HCT116 (cell line): ENCODE results near the gene KRT6A. TPM values are rescaled to one million over a fixed set of nuclear protein-coding genes. Genes with fewer than 3 reads are reported as not detected.

Experiments used
- ATAC-seq: fragments of 200-7000 bp; cut with Tn5 transposase; 2 replicates; pipeline ENCODE4 v1.9.1; 2020; ENCODE audit warnings: mild to moderate bottlenecking, moderate library complexity
- BruUV-seq: library from RNA; stranded (reverse); fragments of 400-500 nt; replicated peaks from 2 replicates; lab custom pipeline; 2021; lab: Mats Ljungman, UMichigan
- CTCF ChIA-PET: fragments of 300-600 bp; sonication (Branson Sonifier 250); formaldehyde crosslinking; loops from one replicate; lab custom pipeline; 2021; ENCODE audit warnings: antibody characterized with exemption; lab: Charles Lee
- POLR2A ChIA-PET: fragments of 300-600, 350-600 bp; sonication (Branson Sonifier 250); formaldehyde crosslinking; loops from one replicate; lab custom pipeline; 2021; ENCODE audit warnings: antibody characterized with exemption; lab: Charles Lee
- RAD21 ChIA-PET, 2 experiments: fragments of 300-600 bp; sonication (Branson Sonifier 250); formaldehyde crosslinking; loops; one replicate each; lab custom pipeline; 2023; ENCODE audit warnings: low total read pairs in 2 of 2; ENCODE audit not compliant: uncharacterized antibody in 2 of 2, unreplicated experiment in 2 of 2, low non-redundant PET in 1 of 2; lab: Charles Lee
- DNase-seq: peaks from one replicate; pipeline ENCODE4 v3.0.0-alpha.2; 2010; ENCODE audit warnings: low read depth, low spot score
- H2AFZ ChIP-seq: fragments of 200-600 bp; shearing (Covaris generic), sonication (generic); 2 replicates; pipeline ENCODE4 v1.6.1; 2017; ENCODE audit warnings: low read depth, mixed run types, mixed read lengths, antibody characterized with exemption, low read length; ENCODE audit not compliant: poor library complexity, severe bottlenecking
- H3K27ac ChIP-seq: 2 replicates; pipeline ENCODE4 v1.5.1; 2012; ENCODE audit warnings: low read depth, low read length
- H3K27me3 ChIP-seq: fragments of 200-600 bp; sonication (generic); 2 replicates; pipeline ENCODE4 v1.6.1; 2016; ENCODE audit warnings: mixed run types, low read length, mixed read lengths; ENCODE audit not compliant: insufficient read depth
- H3K36me3 ChIP-seq, 2 experiments: fragments of 200-500 bp in 1 of 2; fragments of 200-600 bp in 1 of 2; sonication (Bioruptor generic) in 1 of 2; sonication (generic) in 1 of 2; 2 replicates each; pipeline versions ENCODE4 v1.5.1 to v1.6.1; 2014 to 2016; ENCODE audit warnings: low read length in 2 of 2, inconsistent platforms in 1 of 2, mixed read lengths in 1 of 2, mixed run types in 1 of 2; ENCODE audit not compliant: insufficient read depth in 2 of 2, control insufficient read depth in 1 of 2
- H3K4me1 ChIP-seq, 2 experiments: fragments of 200-600 bp in 1 of 2; sonication (generic) in 1 of 2; 2 replicates each; pipeline versions ENCODE4 v1.5.1 to v1.6.1; 2012 to 2017; ENCODE audit warnings: low read length in 2 of 2, inconsistent platforms in 1 of 2, mild to moderate bottlenecking in 1 of 2, mixed read lengths in 1 of 2, mixed run types in 1 of 2, moderate library complexity in 1 of 2; ENCODE audit not compliant: insufficient read depth in 2 of 2, control insufficient read depth in 1 of 2
- H3K4me2 ChIP-seq: fragments of 200-600 bp; sonication (generic); 2 replicates; pipeline ENCODE4 v1.6.1; 2017; ENCODE audit warnings: mixed run types, low read length, mixed read lengths
- H3K4me3 ChIP-seq, 2 experiments: fragments of 200-600 bp in 1 of 2; sonication (generic) in 1 of 2; replicated peaks in 1 of 2; 2 replicates each; pipeline ENCODE4 v1.5.1; 2011 to 2016; ENCODE audit warnings: low read length in 2 of 2, control low read depth in 1 of 2, low read depth in 1 of 2, mild to moderate bottlenecking in 1 of 2, mixed read lengths in 1 of 2, mixed run types in 1 of 2
- H3K79me2 ChIP-seq: fragments of 200-600 bp; sonication (generic); 2 replicates; pipeline ENCODE4 v1.6.1; 2017; ENCODE audit warnings: mild to moderate bottlenecking, mixed run types, low read length, moderate library complexity, mixed read lengths; ENCODE audit not compliant: insufficient read depth
- H3K9ac ChIP-seq: fragments of 200-600 bp; sonication (generic); 2 replicates; pipeline ENCODE4 v1.6.1; 2016; ENCODE audit warnings: low read length, mixed read lengths
- H3K9me2 ChIP-seq: fragments of 200-600 bp; sonication (generic), shearing (Covaris generic); 2 replicates; pipeline ENCODE4 v1.6.1; 2017; ENCODE audit warnings: mixed run types, mild to moderate bottlenecking, moderate library complexity; ENCODE audit not compliant: insufficient read depth
- H3K9me3 ChIP-seq, 2 experiments: fragments of 200-500 bp in 1 of 2; fragments of 200-600 bp in 1 of 2; sonication (Bioruptor generic) in 1 of 2; sonication (generic) in 1 of 2; 2 replicates each; pipeline ENCODE4 v1.6.1; 2014 to 2017; ENCODE audit warnings: low read length in 2 of 2, mixed read lengths in 2 of 2, inconsistent platforms in 1 of 2, low read depth in 1 of 2, mild to moderate bottlenecking in 1 of 2, mixed run types in 1 of 2, moderate library complexity in 1 of 2; ENCODE audit not compliant: control insufficient read depth in 1 of 2, insufficient read depth in 1 of 2
- H4K20me1 ChIP-seq: fragments of 200-600 bp; sonication (generic), shearing (Covaris generic); 2 replicates; pipeline ENCODE4 v1.6.1; 2017; ENCODE audit warnings: mixed run types, mild to moderate bottlenecking, moderate library complexity; ENCODE audit not compliant: insufficient read depth
- CBX3 ChIP-seq: IDR thresholded peaks from 2 replicates; pipeline ENCODE4 v1.6.1; 2012; ENCODE audit warnings: low read depth
- CEBPB ChIP-seq: IDR thresholded peaks from 2 replicates; pipeline ENCODE4 v1.6.1; 2012; ENCODE audit warnings: low read depth
- EGR1 ChIP-seq: IDR thresholded peaks from 2 replicates; pipeline ENCODE4 v1.6.1; 2012; ENCODE audit warnings: low read depth
- ELF1 ChIP-seq: IDR thresholded peaks from 2 replicates; pipeline ENCODE4 v1.6.1; 2012; ENCODE audit warnings: low read depth, borderline replicate concordance
- FOSL1 ChIP-seq: IDR thresholded peaks from 2 replicates; pipeline ENCODE4 v1.6.1; 2012; ENCODE audit warnings: low read depth
- JUND ChIP-seq: IDR thresholded peaks from 2 replicates; pipeline ENCODE4 v1.6.1; 2012
- RAD21 ChIP-seq: IDR thresholded peaks from 2 replicates; pipeline ENCODE4 v1.6.1; 2012; ENCODE audit warnings: low read depth, mild to moderate bottlenecking
- REST ChIP-seq: IDR thresholded peaks from 2 replicates; pipeline ENCODE4 v1.6.1; 2012; ENCODE audit warnings: low read depth
- SIN3A ChIP-seq: IDR thresholded peaks from 2 replicates; pipeline ENCODE4 v1.6.1; 2012; ENCODE audit warnings: low read depth
- SP1 ChIP-seq: IDR thresholded peaks from 2 replicates; pipeline ENCODE4 v1.6.1; 2012; ENCODE audit warnings: low read depth
- ZFX ChIP-seq: fragments of 450-650 bp; IDR thresholded peaks from 2 replicates; pipeline ENCODE4 v1.6.1; 2017
- intact Hi-C: fragments of 100-400 bp; cut with micrococcal nuclease; formaldehyde crosslinking; loops from 2 replicates; pipeline ENCODE4 v1.10.0; 2022
- total RNA-seq: library from RNA; stranded (reverse); gene quantifications from one replicate; pipeline ENCODE4 v1.2.1, GENCODE V29; 2021; ENCODE audit not compliant: unreplicated experiment
- TF ChIP-seq, protein P1 (sequence below), 3 experiments: fragments of 200-600 bp in 1 of 3; sonication (generic) in 1 of 3; IDR thresholded peaks in 2 of 3; conservative IDR thresholded peaks in 1 of 3; 2 replicates each; pipeline ENCODE4 v1.5.1; 2012 to 2017; ENCODE audit warnings: low read depth in 2 of 3, low read length in 2 of 3, antibody characterized with exemption in 1 of 3, borderline replicate concordance in 1 of 3, control low read depth in 1 of 3, mild to moderate bottlenecking in 1 of 3, mixed read lengths in 1 of 3, mixed run types in 1 of 3, moderate library complexity in 1 of 3; ENCODE audit not compliant: insufficient read depth in 1 of 3
- TF ChIP-seq, protein P2 (sequence below): IDR thresholded peaks from 2 replicates; pipeline ENCODE4 v1.6.1; 2012

The KRT6A gene
- total RNA-seq, 1 experiment from 2014 or later, result 0.66 TPM

GRCh38 chr12:52519387-52519703, 26.3 kb upstream of the KRT6A start:
- H3K9ac ChIP-seq, result no peak overlapping the region
- no peaks in the 10 kb centered on the region for H3K36me3 ChIP-seq
- CTCF ChIA-PET, result no interaction called here
- BruUV-seq, result no TSS peak
- intact Hi-C loops, result no loop called here
- no peak overlapping the region for H3K4me2 ChIP-seq
- H3K4me3 ChIP-seq, result no peak overlapping the region
- H2AFZ ChIP-seq, result no peak overlapping the region
- ATAC-seq, result no peak
- TF ChIP-seq EGR1 (no peak), ZFX (no peak), REST (no peak), JUND (no peak), RAD21 (no peak), CBX3 (no peak), ELF1 (no peak), CEBPB (no peak), SP1 (no peak), FOSL1 (no peak), SIN3A (no peak)
- TF ChIP-seq, protein P1, sequence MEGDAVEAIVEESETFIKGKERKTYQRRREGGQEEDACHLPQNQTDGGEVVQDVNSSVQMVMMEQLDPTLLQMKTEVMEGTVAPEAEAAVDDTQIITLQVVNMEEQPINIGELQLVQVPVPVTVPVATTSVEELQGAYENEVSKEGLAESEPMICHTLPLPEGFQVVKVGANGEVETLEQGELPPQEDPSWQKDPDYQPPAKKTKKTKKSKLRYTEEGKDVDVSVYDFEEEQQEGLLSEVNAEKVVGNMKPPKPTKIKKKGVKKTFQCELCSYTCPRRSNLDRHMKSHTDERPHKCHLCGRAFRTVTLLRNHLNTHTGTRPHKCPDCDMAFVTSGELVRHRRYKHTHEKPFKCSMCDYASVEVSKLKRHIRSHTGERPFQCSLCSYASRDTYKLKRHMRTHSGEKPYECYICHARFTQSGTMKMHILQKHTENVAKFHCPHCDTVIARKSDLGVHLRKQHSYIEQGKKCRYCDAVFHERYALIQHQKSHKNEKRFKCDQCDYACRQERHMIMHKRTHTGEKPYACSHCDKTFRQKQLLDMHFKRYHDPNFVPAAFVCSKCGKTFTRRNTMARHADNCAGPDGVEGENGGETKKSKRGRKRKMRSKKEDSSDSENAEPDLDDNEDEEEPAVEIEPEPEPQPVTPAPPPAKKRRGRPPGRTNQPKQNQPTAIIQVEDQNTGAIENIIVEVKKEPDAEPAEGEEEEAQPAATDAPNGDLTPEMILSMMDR (IDR thresholded peaks at IDR 0.05 in 2 of 3, conservative IDR thresholded peaks at IDR 0.05 in 1 of 3; ENCODE audit: borderline replicate concordance in 1 of 3, insufficient read depth in 1 of 3, low read depth in 2 of 3, low read length in 2 of 3), result no peak
- TF ChIP-seq, protein P2, sequence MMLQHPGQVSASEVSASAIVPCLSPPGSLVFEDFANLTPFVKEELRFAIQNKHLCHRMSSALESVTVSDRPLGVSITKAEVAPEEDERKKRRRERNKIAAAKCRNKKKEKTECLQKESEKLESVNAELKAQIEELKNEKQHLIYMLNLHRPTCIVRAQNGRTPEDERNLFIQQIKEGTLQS, result no peak
- TF ChIP-seq, all 23 proteins: peak for 0
- Histone ChIP-seq H3K79me2 (no peaks in the 10 kb centered on the region), H3K9me3 (no peaks in the 10 kb centered on the region), H3K27me3 (no peaks in the 10 kb centered on the region), H3K27ac (no peak overlapping the region), H3K4me1 (peaks cover 34 to 56% of the 10 kb centered on the region in 2 experiments), H4K20me1 (no peaks in the 10 kb centered on the region), H3K9me2 (no peaks in the 10 kb centered on the region)
- DNase-seq, result no peak
- RAD21 ChIA-PET, result no interaction called here
- POLR2A ChIA-PET, result no interaction called here
